HG02938 (cell line): Measurements from ENCODE around the gene MPRIP.
"Not testable (repeated sequence)": the region's sequence is repeated elsewhere in the genome, so short reads cannot be mapped to it uniquely, and the experiment has no call there.

Experiments
- ATAC-seq: cut with Tn5 transposase; IDR thresholded peaks from one replicate; pipeline ENCODE4 v1.9.1; 2021; ENCODE audit warnings: mild to moderate bottlenecking, moderate library complexity; ENCODE audit not compliant: unreplicated experiment

MPRIP gene, protein sequence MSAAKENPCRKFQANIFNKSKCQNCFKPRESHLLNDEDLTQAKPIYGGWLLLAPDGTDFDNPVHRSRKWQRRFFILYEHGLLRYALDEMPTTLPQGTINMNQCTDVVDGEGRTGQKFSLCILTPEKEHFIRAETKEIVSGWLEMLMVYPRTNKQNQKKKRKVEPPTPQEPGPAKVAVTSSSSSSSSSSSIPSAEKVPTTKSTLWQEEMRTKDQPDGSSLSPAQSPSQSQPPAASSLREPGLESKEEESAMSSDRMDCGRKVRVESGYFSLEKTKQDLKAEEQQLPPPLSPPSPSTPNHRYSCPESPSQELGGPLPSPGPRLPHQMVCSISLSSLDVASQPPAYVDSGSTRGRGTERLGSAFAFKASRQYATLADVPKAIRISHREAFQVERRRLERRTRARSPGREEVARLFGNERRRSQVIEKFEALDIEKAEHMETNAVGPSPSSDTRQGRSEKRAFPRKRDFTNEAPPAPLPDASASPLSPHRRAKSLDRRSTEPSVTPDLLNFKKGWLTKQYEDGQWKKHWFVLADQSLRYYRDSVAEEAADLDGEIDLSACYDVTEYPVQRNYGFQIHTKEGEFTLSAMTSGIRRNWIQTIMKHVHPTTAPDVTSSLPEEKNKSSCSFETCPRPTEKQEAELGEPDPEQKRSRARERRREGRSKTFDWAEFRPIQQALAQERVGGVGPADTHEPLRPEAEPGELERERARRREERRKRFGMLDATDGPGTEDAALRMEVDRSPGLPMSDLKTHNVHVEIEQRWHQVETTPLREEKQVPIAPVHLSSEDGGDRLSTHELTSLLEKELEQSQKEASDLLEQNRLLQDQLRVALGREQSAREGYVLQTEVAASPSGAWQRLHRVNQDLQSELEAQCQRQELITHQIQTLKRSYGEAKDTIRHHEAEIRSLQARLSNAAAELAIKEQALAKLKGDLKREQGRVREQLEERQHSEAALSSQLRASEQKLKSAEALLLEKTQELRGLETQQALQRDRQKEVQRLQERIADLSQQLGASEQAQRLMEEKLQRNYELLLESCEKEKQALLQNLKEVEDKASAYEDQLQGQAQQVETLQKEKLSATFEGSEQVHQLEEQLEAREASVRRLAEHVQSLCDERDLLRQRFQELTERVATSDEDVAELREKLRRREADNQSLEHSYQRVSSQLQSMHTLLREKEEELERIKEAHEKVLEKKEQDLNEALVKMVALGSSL (N-terminal part only)

GRCh38 chr17:17042384-17042736, at the start of gene MPRIP:
Gene MPRIP, plus strand, starts transcription at chr17:17042457. Its CDS starts 392 bp downstream, at chr17:17042849.
- no peak for ATAC-seq

GRCh38 chr17:16994631-16995030, 47.6 kb upstream of the MPRIP start:
- no peak for ATAC-seq

DNA sequence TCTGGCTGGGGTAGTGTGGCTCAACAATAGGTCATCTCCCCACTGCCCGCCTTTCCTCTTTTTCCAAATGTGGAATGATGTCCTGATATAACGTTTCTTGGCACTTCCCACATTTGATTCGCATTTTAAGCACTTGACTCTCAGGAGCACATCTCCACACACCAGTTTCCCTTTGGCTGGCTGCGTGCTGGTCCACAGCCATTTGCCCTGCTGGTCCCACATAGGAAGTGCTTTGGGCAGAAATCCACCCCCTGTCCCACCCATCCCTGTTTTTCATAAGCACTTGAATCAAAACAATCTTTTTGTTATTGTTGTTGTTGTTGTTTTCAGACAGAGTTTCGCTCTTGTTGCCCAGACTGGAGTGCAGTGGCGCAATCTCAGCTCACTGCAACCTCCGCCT, 46.3 kb upstream of the MPRIP start:
- no peak for ATAC-seq

- ATAC-seq, result not testable (repeated sequence)
Observed at GRCh38 chr17:16996726-16997125, 45.5 kb upstream of the MPRIP start.

- no peak for ATAC-seq
Observed at GRCh38 chr17:16997514-16998429, 44.5 kb upstream of the MPRIP start.

DNA sequence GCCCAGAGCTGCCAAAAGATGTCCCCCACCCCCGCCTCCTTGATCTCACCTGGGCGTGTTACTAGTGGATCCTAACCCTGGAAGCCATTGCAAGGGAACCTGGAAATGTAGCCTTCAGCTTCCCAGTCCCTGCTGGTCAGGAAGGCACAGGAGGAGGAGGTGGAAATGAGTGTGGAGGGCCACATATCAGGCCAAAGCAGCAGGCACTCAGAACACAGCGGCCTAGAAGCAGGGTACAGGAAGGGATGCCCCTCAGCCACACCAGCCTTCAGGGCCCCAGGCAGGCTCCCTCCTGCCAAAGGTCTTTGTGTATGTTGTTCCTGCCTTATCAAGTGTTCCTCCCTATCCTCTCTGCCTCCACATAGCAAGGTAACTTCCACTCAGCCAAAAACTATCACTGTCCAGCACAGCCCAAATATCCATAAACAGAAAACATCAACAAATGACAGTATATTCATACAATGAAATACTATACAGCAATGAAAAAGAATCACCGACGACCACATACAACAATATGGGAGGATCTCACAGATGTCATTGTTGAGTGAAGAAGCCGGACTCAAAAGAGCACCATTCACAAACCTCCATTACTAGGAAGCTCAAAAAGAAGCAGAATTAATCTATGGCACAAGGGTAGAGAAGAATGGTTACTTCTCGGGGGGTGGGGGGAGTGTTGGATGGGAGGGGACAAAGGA, 42.2 kb upstream of the MPRIP start:
- ATAC-seq, result no peak

DNA sequence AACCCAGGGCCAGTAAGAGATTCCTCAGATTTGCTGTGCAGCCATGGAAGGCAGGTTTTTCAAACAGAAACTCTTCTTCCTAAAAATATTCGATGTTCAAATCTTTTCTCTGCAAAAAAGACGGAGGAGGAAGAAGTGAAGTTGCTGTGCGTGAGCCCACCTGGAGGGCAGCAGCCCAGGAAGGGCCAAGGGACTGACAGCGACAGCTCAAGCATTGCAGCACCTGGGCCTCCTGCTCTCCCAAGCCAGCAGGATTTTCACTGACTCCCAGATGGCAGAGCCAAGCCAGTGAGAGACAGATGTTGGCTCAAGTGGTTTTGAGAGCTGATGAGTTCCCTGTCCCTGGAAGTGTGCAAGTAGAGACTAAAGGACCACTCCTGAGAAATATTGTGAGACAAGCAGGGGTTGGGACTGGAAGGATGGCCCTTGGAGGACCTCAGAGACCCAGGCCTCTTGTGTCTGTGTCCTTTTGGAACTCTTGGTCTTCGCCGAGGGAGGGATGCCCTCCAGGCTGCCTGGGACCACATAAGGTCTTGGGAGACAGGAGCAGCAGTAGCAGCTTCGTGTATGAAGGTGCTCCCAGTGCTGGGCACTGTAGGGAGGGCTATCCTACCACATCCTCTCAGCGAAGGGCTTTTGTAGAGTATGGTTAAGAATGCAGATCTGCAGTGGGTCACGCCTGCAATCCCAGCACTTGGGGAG, 41.0 kb upstream of the MPRIP start:
- ATAC-seq, result no peak

GRCh38 chr17:17001874-17002520, 40.3 kb upstream of the MPRIP start:
- no peak for ATAC-seq

GRCh38 chr17:17002731-17003715, 39.2 kb upstream of the MPRIP start:
- not testable (repeated sequence) for ATAC-seq

DNA sequence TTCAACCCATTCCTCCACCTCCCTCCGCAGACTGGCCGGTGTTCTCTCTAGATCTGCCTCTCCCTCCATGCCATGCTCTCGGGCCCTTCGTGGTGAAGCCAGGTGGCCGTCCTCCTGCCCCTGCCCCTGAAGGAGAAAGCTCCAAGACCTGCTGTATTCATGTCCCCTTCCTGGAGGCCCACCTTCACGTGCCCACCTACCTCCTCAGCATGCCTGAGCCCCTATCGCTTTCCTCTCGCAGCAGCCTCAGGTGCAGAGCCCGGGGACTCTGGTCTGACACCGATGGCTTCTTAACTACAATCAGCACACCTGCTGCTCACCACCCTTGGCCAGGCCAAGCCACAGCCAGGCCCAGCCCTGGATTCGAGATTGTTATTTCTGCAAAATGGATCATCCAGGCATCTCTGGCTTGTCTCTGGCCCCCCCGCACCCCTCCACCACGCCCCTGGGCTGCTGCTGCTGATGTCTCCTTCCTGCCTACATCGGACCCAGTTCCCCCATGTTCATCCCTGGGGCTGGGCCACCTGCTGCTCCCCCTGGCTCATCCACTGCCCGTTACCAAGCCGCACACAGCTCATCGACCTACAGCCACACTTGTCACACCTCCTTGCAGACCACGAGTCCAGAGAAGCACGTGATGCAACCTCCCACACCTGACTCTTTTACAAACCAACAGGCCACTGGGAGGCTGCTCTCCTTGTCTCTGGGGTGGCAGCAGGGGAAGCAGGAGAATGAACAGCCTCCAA, 37.8 kb upstream of the MPRIP start:
- no peak for ATAC-seq

DNA sequence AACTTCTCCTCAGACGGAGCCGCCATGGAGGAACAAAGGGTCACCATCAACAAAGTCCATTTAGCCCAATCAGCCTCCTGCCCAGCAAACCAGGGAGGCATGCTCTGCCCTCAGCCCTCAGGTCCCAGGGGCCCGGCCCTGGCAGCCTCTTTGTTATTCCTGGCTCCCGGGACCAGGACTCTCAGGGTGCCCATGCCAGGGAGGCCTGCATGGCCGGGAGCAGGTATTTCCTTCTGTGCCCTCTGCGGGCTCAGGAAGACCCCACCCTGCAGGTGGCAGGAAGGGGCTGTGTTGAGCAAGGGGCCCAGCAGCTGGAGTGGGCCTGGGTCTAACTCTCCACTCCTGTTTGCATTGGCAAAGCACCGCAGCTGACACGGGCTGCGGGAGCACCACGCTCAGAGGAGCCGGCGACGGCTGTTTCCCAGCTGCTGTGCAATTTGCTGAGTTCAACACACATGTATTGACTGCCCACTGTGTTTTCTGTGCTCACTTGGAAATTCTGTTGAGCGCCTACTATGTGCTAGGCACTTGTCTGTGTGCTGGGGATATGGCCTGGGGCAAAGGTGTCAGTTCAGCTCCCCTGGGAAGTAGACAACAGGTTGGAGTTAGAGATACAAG, 37.2 kb upstream of the MPRIP start:
- ATAC-seq, result not testable (repeated sequence)

DNA sequence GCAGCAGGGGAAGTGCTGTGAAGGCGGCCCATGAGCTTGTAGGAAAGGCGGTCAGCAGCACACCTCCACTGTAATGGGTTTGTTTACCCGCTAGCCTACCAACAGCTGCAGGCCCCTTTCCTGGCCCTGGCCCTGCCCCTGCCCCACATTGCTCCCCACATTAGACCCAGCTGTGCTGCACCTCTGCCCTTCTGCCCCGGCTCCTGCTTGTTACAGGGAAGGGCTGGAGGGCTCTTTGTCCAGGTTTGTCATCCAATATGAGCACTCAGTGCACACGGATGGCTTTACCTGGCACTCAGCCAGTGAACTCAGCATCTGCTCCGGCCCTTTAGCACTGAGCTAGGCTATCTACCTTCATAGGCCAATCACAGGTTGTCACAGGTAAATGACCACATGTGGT, 34.4 kb upstream of the MPRIP start:
- ATAC-seq, result not testable (repeated sequence)

- ATAC-seq, result not testable (repeated sequence)
Observed at GRCh38 chr17:17008621-17009397, 33.4 kb upstream of the MPRIP start.

GRCh38 chr17:17009972-17010371, 32.3 kb upstream of the MPRIP start:
- not testable (repeated sequence) for ATAC-seq

DNA sequence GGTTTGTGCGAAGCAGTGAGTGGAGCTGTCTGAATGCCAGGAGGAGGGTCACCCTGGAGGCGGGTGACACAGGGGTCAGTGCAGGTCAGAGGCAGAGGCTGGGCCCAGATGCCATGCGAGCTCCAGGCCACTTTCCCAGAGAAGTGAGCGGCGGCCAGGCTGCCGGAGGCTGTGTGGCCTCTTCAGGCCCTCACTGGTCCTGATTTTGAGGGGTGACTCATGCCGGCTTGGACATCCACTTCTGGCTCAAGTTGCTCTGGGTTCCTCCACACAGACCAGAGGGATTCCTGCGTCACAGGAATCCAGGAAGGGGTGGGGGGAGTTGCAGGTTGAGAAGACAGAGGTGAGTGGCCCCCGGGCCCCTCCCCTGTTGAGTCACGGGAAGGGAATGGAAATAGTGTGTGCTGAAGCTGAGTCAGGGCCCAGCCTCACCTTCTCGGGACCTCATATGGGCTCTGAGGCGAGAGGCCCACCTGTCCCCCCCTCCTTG, 31.7 kb upstream of the MPRIP start:
- ATAC-seq, result not testable (repeated sequence)
